Peyer's patch (tissue), 4 donors: ENCODE results near the gene TMEM150A. TPM values are rescaled to one million over a fixed set of nuclear protein-coding genes. Genes with fewer than 3 reads are reported as not detected.

Source experiments
- DNase-seq, 3 donors: peaks; one replicate each; pipeline ENCODE4 v3.0.0-alpha.2; 2017 to 2019
- H3K27ac ChIP-seq, 4 donors: fragments of 200-600 bp; sonication (generic); one replicate each; pipeline ENCODE4 v1.5.1; 2016 to 2019
- H3K27me3 ChIP-seq, 2 donors: fragments of 200-600 bp; sonication (generic); one replicate each; pipeline ENCODE4 v1.5.1; 2019
- H3K36me3 ChIP-seq, 3 donors: fragments of 200-600 bp; sonication (generic); one replicate each; pipeline ENCODE4 v1.5.1; 2016 to 2019
- H3K4me1 ChIP-seq, 4 donors: fragments of 200-600 bp; sonication (generic); one replicate each; pipeline ENCODE4 v1.5.1; 2016 to 2019
- H3K4me3 ChIP-seq, 4 donors: fragments of 200-600 bp; sonication (generic); 1 replicate in 3 of 4; 2 replicates in 1 of 4; pipeline ENCODE4 v1.5.1; 2016 to 2019; ENCODE audit warnings: mild to moderate bottlenecking in 1 of 4
- H3K9me3 ChIP-seq, 4 donors: fragments of 200-600 bp; sonication (generic); one replicate each; pipeline ENCODE4 v1.5.1; 2016 to 2019; ENCODE audit warnings: mild to moderate bottlenecking in 1 of 4
- POLR2A ChIP-seq, 2 donors: fragments of 450-650 bp; IDR thresholded peaks; one replicate each; pipeline ENCODE4 v1.5.1; 2017; ENCODE audit warnings: antibody characterized with exemption in 2 of 2, mild to moderate bottlenecking in 2 of 2, moderate library complexity in 2 of 2
- total RNA-seq, 4 donors: library from RNA; depleted of rRNA; stranded (reverse); fragments of >200 nt; gene quantifications; one replicate each; pipeline ENCODE4 v1.1.0, GENCODE V29; 2016
- TF ChIP-seq, protein P1 (sequence below), 6 experiments: fragments of 450-650 bp in 4 of 6; fragments of 200-600 bp in 2 of 6; sonication (generic) in 1 of 6; IDR thresholded peaks; one replicate each; pipeline ENCODE4 v1.5.1; 2017 to 2019; ENCODE audit warnings: antibody characterized with exemption in 6 of 6, mild to moderate bottlenecking in 3 of 6, moderate library complexity in 1 of 6

TMEM150A gene
- total RNA-seq, 4 donors from 2014 or later, result 7.5 to 24.0 (median 15.5) TPM

DNA sequence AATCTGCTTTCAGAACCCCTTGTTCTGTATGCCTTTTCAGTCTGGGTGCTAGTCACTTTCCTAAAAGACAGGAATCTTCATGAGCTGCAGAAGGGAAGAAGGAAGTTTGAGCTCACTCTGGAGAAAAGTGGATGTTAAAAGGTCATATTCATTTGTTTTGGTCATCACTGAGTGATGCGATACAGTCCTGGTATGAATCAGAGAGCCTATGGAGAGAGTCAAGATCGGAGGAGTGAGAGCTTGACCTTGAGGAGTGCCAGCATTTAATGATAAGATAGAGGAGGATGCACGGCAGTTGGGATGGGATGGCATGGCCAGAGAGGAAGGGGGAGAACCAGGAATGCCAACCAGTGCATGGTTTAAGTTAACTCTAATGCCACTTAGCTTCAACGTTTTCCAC, 33.1 kb upstream of the TMEM150A start:
- DNase-seq, result no peak
- H3K9me3 ChIP-seq, result no peaks in the 10 kb centered on the region
- H3K27ac ChIP-seq, result no peak overlapping the region
- no peaks in the 10 kb centered on the region for H3K27me3 ChIP-seq
- TF ChIP-seq, protein P1, sequence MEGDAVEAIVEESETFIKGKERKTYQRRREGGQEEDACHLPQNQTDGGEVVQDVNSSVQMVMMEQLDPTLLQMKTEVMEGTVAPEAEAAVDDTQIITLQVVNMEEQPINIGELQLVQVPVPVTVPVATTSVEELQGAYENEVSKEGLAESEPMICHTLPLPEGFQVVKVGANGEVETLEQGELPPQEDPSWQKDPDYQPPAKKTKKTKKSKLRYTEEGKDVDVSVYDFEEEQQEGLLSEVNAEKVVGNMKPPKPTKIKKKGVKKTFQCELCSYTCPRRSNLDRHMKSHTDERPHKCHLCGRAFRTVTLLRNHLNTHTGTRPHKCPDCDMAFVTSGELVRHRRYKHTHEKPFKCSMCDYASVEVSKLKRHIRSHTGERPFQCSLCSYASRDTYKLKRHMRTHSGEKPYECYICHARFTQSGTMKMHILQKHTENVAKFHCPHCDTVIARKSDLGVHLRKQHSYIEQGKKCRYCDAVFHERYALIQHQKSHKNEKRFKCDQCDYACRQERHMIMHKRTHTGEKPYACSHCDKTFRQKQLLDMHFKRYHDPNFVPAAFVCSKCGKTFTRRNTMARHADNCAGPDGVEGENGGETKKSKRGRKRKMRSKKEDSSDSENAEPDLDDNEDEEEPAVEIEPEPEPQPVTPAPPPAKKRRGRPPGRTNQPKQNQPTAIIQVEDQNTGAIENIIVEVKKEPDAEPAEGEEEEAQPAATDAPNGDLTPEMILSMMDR (IDR thresholded peaks at IDR 0.05), result no peak
- no peak for TF ChIP-seq POLR2A (IDR thresholded peaks at IDR 0.05)
- H3K36me3 ChIP-seq, result peaks cover 0 to 95% (median 5%) of the 10 kb centered on the region in 3 donors
- H3K4me3 ChIP-seq, result no peak overlapping the region
- H3K4me1 ChIP-seq, result no peaks in the 10 kb centered on the region

DNA sequence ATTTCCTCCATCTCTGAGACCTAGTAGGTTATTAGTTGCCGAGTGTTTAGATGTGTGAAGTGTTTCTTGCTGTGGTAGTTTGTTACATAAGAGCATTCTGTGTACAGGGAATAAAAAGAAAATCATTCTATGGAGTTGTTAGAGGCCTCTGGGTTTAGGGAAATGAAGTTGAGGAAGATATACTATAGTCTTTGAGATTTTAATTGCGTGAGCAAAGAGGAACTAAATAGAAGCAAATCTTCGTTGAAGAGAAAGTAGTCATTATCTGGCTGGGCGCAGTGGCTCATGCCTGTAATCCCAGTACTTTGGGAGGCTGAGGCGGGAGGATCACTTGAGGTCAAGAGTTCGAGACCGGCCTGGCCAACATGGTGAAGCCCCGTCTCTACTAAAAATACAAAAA, 32.5 kb upstream of the TMEM150A start:
- no peak for DNase-seq
- TF ChIP-seq, protein P1 (IDR thresholded peaks at IDR 0.05), result no peak
- no peak for TF ChIP-seq POLR2A (IDR thresholded peaks at IDR 0.05)
- H3K36me3 ChIP-seq, result peaks cover 0 to 95% (median 5%) of the 10 kb centered on the region in 3 donors

DNA sequence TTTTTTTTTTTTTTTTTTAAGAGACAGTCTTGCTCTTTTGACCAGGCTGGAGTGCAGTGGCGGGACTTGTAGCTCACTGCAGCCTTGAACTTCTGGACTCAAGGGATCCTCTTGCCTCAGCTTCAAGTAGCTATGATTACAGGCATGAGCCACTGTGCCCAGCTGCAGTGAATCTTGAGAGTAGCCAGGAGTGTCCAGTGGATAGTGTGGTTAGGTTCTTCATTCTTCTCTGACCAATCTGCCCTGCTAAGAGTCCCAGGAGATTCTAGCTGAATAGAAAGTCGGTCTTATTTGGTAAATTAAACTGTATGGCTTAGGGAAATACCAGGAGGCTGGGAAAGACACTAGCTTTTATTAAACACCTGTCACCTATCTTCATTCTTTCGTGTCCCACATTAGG, 28.8 kb upstream of the TMEM150A start:
- DNase-seq, result no peak
- Histone ChIP-seq H3K36me3 (peaks cover 0 to 96% (median 5%) of the 10 kb centered on the region in 3 donors), H3K9me3 (no peaks in the 10 kb centered on the region), H3K27ac (no peak overlapping the region), H3K4me1 (no peaks in the 10 kb centered on the region), H3K4me3 (no peak overlapping the region), H3K27me3 (no peaks in the 10 kb centered on the region)
- no peak for TF ChIP-seq POLR2A (IDR thresholded peaks at IDR 0.05)
- TF ChIP-seq, protein P1 (IDR thresholded peaks at IDR 0.05), result no peak

More for the DNA sequence above, 32.5 kb upstream of the TMEM150A start:
- no peak overlapping the region for H3K27ac ChIP-seq
- H3K4me3 ChIP-seq, result no peak overlapping the region
- H3K27me3 ChIP-seq, result no peaks in the 10 kb centered on the region
- H3K4me1 ChIP-seq, result no peaks in the 10 kb centered on the region
- no peaks in the 10 kb centered on the region for H3K9me3 ChIP-seq

DNA sequence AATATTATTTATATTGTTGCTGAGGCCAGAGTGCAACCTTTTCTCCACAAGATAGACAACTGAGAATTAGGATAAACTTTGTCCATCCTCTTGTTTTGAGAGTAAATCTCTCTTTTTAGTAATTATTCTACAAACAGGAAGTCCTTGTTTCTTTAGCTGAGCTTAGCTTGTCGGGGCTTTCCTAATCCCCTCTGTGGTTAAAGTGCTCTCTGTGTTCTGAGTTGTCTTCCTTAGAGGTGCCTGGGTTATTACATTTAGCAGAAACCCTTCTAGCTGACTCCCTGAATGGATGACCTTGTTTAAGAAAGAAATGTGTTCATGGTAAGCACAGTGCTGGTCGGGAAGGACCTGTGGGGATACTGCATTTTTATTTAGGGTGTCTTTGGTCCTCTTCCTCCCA, 26.2 kb upstream of the TMEM150A start:
- no peaks in the 10 kb centered on the region for H3K4me1 ChIP-seq
- no peak overlapping the region for H3K27ac ChIP-seq
- no peak for DNase-seq
- H3K36me3 ChIP-seq, result peaks cover 0 to 99% (median 0%) of the 10 kb centered on the region in 3 donors
- H3K9me3 ChIP-seq, result no peaks in the 10 kb centered on the region
- no peak overlapping the region for H3K4me3 ChIP-seq
- TF ChIP-seq, protein P1 (IDR thresholded peaks at IDR 0.05), result no peak
- TF ChIP-seq POLR2A (IDR thresholded peaks at IDR 0.05), result no peak
- no peaks in the 10 kb centered on the region for H3K27me3 ChIP-seq

DNA sequence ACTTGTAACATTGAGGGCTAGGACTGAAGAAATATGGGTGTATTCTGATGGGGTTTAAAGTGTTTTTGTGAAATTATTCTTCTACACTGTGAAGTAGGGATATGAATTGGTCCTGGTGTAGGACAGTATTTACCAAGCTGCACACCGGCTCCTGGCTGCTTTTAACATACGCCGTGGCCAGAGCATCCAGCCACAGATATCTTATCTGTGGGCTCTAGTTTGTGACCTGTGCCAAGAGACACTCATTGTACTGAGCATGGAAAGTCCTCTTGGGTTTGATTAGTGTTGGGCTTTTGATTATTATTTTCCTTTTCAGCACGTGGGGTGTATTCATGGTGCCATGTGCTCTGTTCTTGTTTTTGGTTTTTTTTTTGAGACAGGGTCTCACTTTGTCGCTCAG, 21.5 kb upstream of the TMEM150A start:
- no peak for DNase-seq
- no peak overlapping the region for H3K27ac ChIP-seq
- H3K4me3 ChIP-seq, result no peak overlapping the region
- H3K9me3 ChIP-seq, result no peaks in the 10 kb centered on the region
- no peaks in the 10 kb centered on the region for H3K27me3 ChIP-seq
- peaks cover 0 to 100% (median 4%) of the 10 kb centered on the region in 3 donors for H3K36me3 ChIP-seq
- no peak for TF ChIP-seq POLR2A (IDR thresholded peaks at IDR 0.05)
- TF ChIP-seq, protein P1 (IDR thresholded peaks at IDR 0.05), result no peak
- peaks cover 0 to 3% (median 0%) of the 10 kb centered on the region in 4 donors for H3K4me1 ChIP-seq

DNA sequence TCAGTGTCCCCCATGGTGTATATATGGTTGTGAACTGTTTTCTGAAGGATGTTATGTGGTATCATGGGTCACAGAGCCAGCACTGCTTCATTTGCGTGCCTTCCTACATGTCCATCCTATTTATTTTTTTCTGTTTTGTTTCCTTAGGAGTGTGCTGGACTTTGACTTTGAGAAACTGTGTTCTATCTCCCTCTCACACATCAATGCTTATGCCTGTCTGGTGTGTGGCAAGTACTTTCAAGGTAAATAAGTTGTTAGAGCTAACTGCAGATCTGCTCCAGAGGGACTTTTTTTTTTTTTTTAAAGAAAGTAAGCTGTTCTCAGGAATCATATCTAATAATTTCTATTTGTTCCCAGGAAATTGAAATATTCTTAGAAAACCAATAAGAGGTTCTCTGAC, 18.8 kb upstream of the TMEM150A start:
- peaks cover 0 to 77% (median 4%) of the 10 kb centered on the region in 3 donors for H3K36me3 ChIP-seq
- no peak for TF ChIP-seq POLR2A (IDR thresholded peaks at IDR 0.05)
- TF ChIP-seq, protein P1 (IDR thresholded peaks at IDR 0.05), result no peak

More for the DNA sequence above, 18.8 kb upstream of the TMEM150A start:
- Histone ChIP-seq H3K4me1 (peaks cover 0 to 24% (median 9%) of the 10 kb centered on the region in 4 donors), H3K4me3 (no peak overlapping the region), H3K27me3 (no peaks in the 10 kb centered on the region), H3K27ac (no peak overlapping the region), H3K9me3 (no peaks in the 10 kb centered on the region)
- no peak for DNase-seq
